ENCODE data around the gene CLTCL1.
"Not testable (repeated sequence)": the region's sequence is repeated elsewhere in the genome, so short reads cannot be mapped to it uniquely, and the experiment has no call there.

Gene CLTCL1

DNA sequence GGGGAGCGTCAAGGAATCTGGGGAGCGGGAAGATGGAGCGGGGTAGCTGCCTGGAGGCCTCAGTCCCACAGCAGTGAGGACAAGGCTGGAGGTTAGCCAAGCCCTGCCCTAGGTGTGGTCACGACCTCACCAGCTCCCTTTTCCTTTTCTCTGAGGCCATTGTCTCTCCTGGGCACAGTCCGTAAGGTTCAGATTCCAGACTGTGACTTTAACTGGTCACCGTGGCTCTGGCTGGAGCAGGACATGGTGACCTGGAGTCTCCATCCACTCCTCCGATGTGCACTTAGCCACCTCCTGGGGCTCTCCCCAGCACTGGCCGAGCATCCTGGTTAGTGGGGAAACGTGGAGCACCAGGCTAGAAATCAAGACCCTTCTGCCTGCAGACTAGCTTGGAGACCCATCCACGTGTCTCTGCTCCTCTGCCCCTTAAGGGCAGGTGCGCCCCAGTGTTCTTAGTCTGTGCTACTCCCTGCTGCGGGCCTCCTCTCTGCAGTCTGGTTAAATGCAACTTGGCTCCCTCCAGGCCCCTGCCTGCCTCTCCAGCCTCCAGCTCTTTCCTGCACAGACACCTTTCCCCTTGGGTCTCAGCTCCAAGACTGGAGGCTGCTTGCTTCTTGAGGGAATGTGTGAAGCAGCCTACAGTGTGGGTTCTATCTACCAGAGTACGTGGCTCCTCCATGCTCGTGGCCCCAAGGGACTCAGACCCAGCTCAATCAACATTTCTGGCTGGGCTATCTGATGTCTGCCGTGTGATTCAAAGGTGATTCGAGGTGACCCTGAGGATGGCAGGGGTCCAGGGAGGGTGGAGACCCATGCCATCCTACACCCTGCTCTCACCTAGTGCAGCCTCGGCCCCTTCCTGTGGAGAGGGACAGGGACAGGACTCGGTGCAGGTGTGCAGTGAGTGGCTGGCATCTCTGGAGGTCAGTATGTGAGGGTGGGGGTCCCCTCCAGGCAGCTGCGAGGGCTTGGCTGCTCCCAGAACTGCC is 118.2 kb downstream of the CLTCL1 start:
- DNase-seq: no peak

DNA sequence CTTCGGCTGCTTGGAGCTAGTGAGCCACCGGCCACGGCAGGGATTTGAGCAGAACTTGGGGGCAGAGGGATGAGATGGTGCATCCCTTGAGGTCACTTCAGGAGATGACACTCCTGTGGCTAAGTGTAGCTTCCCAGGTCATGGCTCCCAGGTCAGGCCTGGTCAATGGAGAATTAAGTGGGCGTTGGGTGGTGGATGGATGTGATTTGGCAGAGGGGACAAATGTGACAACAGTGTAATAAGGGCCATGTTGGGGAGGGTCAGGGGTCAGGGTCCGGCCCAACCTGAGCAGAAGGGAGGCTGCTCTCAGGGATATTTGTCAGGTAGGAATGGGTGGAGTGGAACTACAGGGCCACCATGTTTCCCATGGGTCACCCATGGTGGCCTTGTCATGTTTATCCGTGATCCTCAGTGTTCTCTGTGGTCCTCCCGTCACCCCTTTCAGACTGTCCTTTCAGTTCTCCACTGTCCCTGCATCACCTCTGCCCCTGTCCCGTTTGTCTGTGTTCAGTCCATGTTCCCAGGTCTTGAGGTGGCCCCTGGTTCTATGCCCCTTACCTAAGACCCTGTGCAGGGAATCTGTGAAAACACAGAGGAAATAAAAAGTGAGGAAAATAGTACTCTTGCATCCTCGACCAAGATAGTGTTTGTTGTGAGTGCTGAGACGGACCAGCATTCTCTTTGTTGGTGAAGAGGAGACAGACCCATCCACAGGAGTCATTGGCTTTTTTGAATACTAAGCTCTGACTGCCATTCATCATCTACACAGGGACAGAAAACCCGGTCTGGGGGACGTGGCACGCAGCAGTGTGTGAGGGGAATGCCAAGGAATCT is 119.1 kb downstream of the CLTCL1 start:
- no peak for DNase-seq

DNA sequence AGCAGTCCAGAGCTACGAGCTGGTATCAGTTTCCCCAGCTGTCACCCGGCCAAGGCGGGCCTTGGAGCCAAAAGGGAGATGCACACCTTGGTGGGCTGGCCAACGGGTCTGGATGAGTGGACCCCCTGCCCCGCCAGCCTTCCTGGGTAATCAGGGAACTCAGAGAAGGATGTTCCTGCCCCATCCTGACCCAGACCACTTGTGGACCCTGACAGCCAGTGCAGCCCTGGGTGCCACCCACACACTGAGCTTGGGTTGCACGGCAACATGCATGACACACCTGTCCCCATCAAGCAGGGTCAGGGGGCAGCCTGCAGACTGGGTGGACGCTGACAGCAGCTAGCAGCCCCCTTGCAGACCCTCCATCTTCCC is 121.6 kb downstream of the CLTCL1 start:
- DNase-seq: no peak

DNA sequence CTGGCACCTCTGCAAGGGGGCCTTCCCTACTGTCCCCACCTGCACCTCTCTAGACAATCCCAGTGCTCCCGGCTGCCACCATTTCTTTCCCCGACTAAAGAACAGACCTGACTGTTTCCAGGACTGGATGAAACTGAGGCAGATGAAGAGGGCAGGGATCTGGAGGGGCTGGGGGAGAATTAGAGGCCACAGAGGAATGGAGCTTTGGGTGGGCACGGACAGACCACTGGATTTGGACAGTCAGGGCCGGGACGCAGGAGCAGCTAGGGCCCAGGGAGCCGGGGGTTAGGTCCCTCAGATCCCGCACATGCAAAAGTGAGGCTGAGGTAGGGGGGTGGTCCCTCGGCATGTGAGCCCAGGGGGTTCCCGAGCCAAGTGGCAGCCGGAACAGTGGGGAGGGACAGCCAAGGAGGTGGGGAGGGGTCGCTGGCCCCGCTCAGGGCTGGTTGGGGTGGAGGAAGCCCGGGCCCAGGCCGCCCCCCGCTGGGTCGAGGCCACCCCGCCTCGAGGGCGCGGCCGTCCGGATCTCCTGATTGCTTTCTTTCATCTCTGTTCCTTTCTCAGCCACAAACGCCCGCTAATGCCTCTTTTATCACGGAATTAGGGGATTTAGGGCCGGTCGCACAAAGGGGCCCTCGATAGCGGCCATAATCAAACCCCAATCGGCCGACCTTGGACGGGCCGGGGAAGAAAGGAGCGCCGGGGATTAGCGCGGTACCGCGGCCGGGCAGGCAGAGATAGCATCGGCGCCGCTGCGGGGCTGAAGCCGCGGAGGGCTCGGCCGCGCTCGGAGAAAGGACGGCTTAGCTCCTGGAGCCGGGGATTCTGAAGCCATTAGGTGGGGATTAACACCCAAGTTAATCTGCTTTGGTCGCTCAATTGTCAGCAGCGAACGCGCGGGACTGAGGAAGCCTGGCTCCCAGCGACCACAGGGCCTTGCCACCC is 122.2 kb downstream of the CLTCL1 start:
- no peak for DNase-seq

DNA sequence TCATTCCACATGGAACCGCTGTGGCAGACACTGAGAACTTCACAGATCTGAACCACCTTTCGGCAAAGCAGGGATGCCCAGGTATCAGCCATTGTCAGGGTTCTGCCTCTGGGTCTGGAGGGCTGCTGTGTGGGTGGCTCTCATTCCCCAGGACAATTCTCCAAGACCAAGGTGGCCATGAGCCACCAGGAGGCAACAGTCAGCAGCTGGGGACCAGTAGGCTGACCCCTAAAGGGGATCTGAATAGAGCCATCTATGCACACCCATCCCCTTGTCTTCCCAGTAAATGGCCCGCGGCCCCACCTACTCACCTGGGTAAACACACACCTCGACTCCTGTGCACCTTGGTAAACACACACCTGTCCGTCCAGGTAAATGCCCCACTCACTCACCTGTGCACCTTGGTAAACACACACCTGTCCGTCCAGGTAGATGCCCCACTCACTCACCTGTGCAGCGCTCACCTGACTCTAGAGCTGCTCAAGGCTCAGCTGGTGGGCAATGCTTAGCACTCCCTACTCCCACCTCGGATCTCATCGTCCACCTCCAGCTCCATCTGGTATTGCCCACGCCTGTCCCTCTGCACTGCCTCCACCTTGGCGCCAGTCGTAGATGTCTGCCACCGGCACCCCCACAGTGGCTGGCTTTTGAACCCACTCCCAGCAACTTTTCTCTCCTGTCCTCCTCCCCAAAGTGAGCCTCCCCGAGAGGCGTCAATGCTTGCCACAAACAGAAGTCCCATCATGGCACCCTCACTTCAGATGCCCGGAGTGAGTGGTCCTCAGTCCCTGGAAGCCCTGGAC is 123.2 kb downstream of the CLTCL1 start:
- no peak for DNase-seq

DNA sequence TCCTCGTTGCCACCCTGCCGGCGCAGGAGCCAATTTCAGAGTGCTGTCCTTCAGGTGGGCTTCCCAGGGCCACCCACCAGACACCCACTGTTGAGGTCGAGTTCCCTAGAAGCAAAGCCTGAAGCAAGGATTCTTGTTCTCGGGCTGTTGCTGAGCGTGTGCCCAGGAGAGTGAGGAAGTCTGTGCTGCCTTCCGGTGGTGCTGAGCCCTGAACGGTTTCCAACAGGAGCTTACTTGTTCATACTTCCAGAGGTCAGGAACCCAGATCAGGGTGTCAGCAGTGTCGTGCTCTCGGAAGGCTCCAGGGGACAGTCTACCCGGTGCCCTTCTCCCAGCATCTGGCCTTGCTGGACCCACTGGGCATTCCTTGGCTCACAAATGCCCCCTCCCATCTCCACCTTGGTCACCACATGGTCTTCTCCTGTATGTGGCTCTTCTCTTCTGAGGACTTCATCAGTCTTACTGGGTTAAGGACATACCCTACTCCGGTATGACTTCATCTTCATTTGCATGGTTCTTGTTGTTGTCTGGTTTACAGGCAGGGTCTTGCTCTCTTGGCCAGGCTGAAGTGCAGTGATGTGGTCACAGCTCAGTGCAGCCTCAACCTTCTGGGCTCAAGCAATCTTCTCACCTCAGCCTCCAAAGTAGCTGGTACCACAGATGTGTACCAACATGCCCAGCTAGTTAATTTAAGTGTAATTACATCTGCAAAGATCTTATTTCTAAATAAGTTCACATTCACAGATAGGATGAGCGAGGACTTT is 124.2 kb downstream of the CLTCL1 start:
- DNase-seq: no peak

- no peak for DNase-seq
Measured at GRCh38 chr22:19166421-19166820, 125.1 kb downstream of the CLTCL1 start.

DNA sequence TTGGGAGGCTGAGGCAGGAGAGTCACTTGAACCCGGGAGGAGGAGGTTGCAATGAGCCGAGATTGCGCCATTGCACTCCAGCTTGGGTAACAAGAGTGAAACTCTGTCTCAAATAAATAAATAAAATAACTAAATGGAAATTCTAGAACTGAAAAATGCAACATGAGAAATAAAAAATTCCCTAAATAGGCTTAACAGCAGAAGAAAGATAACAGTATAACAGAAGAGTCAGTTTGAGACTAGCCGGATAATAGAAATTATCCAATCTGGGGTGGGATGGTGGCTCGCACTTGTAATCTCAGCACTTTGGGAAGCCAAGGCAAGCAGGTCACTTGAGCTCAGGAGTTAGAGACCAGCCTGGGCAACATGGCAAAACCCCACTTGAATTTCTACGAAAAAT is 127.1 kb downstream of the CLTCL1 start:
- DNase-seq: no peak

DNA sequence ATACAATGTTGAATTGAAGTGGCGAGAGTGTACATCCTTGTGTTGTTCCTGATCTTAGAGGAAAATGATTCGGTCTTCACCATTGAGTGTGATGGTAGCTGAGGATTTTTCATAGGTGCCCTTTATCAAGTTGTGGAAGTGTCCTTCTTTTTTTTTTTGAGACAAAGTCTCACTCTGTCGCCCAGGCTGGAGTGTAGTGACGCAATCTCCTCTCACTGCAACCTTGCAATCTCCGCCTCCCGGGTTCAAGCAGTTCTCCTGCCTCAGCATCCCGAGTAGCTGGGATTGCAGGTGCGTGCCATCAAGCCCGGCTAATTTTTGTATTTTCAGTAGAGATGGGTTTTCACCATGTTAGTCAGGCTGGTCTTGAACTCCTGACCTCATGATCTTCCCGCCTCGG is 132.9 kb downstream of the CLTCL1 start:
- DNase-seq: not testable (repeated sequence)

GRCh38 chr22:19156109-19156508 is 135.4 kb downstream of the CLTCL1 start:
- not testable (repeated sequence) for DNase-seq

- DNase-seq: no peak
Measured at GRCh38 chr22:19152942-19153883, 138.3 kb downstream of the CLTCL1 start.

GRCh38 chr22:19151329-19152191 is 140.0 kb downstream of the CLTCL1 start:
- no peak for DNase-seq

- no peak for DNase-seq
Measured at GRCh38 chr22:19150482-19151328, 140.8 kb downstream of the CLTCL1 start.

DNA sequence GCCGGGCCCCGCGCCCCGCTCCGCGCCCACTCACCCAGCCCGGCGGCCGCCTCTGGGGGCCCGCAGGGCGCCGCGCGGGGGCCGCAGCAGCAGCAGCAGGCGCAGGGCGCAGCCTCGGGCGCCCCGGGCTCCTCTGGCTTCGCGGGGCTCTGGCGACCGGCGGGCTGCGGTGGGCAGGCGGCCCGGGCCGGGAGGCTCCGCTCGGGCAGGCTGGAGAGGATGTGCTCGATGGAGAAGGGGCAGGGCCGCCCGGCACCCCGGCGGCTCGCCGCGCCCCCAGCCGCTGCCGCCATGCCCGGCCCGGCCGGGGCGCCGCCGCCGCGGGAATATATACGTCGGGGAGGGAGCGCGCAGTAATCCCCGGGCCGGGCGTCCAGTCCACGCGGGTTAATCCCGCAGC is 141.5 kb downstream of the CLTCL1 start, which contains the start of gene GSC2:
Gene GSC2, minus strand, starts transcription at position 302 of the 400 bp plus-strand sequence. Its CDS starts 9 bp downstream, at position 293.
- DNase-seq: no peak

- DNase-seq: no peak
Measured at GRCh38 chr22:19149047-19149883, 142.3 kb downstream of the CLTCL1 start.

DNA sequence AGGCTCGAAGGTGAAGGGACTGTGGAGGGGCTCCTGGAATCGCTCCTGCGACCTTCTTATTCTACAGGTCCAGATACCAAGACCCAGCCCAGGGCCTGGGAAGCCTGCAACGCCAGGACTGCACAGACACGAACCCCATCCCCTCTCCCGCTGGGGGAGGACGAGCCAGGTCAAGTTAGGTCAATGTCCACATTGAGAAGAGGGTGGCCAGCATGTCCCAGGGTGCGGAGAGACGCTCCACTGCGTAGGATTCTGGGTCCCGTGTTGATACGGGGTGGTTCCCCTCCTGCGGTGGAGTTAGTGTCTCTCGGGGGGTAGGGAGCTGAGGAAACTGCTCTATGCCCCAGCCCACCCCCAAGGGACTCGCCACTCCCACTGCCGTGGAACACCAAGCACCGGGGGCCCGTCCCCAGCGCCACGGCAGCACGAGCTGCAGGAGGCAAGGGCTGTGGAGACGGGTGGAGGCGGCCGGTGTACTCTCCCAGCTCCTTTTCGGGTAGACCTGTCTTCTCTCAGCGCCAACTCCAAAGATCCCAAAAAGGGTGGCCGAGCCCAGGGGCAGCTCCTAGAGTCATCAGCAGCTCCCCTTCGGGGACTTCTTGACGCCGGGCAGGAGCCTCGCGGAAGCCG is 143.0 kb downstream of the CLTCL1 start:
- DNase-seq: no peak

Measured in NCI-H1436 (cell line).